ENCODE results near the gene APOA5. TPM values are rescaled to one million over a fixed set of nuclear protein-coding genes. Genes with fewer than 3 reads are reported as not detected.
A peak's percentile ranks its signal among the peaks of the same experiment; 100 is the strongest.

The APOA5 gene
- total and polyA plus RNA-seq, 2 of the 8 experiments (the other 6 are each of a cell fraction or from before 2014, with no cell fraction given) = 0.08 to 0.15 TPM

GRCh38 chr11:116840224-116840745, 48.6 kb upstream of the APOA5 start:
- no peak overlapping the region for H3K4ac ChIP-seq (replicated peaks; ENCODE audit: insufficient read length, low read depth, low read length)
- no peak overlapping the region for H4K91ac ChIP-seq (replicated peaks; ENCODE audit: insufficient read length, low read length)
- H3K79me2 ChIP-seq (ENCODE audit: control insufficient read depth in 1 of 2, insufficient read depth in 2 of 2, low read length in 2 of 2) = no peaks in the 10 kb centered on the region
- no peak overlapping the region for H2BK120ac ChIP-seq (replicated peaks; ENCODE audit: low read depth, low read length)
- no peak overlapping the region for H3K4me2 ChIP-seq (ENCODE audit: insufficient read depth in 1 of 2, low read depth in 2 of 2, low read length in 2 of 2)
- TF ChIP-seq RAD21 (IDR thresholded peaks at IDR 0.05 in 1 of 2, conservative IDR thresholded peaks at IDR 0.05 in 1 of 2; ENCODE audit: low read depth in 2 of 2, low read length in 2 of 2) = peak; percentile 32 to 44; a peak in 2 of 4 replicates
- TF ChIP-seq TAF7 (optimal IDR thresholded peaks at IDR 0.05; ENCODE audit: borderline replicate concordance, low read depth, low read length) = no peak
- TF ChIP-seq CTCF (IDR thresholded peaks at IDR 0.05; ENCODE audit: control extremely low read depth in 1 of 3, insufficient read depth in 1 of 3, low read depth in 1 of 3, low read length in 3 of 3) = peak; percentile 19 to 30 (median 27); a peak in 3 of 4 replicates
- ChIA-PET CTCF (ENCODE audit: partially characterized antibody) (interaction anchor here (0.6 to 12.2 kb wide), 13 partner anchors 9 to 357 kb away, joined by 3 to 237 read pairs (median 4); partner anchors contain the start of genes APOA4, APOA5, APOC3 and ZPR1), POLR2A (ENCODE audit: partially characterized antibody) (interaction anchor here (0.6 to 1.3 kb wide), 2 partner anchors 144 to 258 kb away, joined by 3 read pairs; partner anchors contain the start of gene SIK3)
- no peak overlapping the region for H4K5ac ChIP-seq (ENCODE audit: insufficient read length, low read depth, low read length)
- DNase-seq (ENCODE audit: low read depth in 1 of 2, low spot score in 2 of 2) (no peak), FAIRE-seq (no peak)
- no peak overlapping the region for H3K14ac ChIP-seq (ENCODE audit: insufficient read length)
- peaks cover 0 to 17% (median 3%) of the 10 kb centered on the region in 4 experiments; a peak in 6 of 7 replicates for H3K4me1 ChIP-seq (replicated peaks in 1 of 4; ENCODE audit: control insufficient read depth in 3 of 4, insufficient read depth in 4 of 4, low read length in 3 of 4)
- H3K79me1 ChIP-seq (ENCODE audit: low read depth, low read length) = no peaks in the 10 kb centered on the region
- H3K36me3 ChIP-seq (ENCODE audit: control insufficient read depth in 2 of 4, insufficient read depth in 4 of 4, low read length in 3 of 4) = peaks cover 0 to 13% (median 6%) of the 10 kb centered on the region in 4 experiments; a peak in 7 of 8 replicates
- H2BK5ac ChIP-seq (ENCODE audit: low read depth, low read length) = no peak overlapping the region
- H2BK15ac ChIP-seq (ENCODE audit: low read length) = no peak overlapping the region
- no peaks in the 10 kb centered on the region for H3K9me3 ChIP-seq (ENCODE audit: insufficient read depth in 2 of 2, low read depth in 1 of 2, low read length in 1 of 2)
- H3K27ac ChIP-seq (ENCODE audit: low read depth, low read length) = no peak overlapping the region
- H3K23ac ChIP-seq (ENCODE audit: insufficient read length) = no peak overlapping the region
- H2BK20ac ChIP-seq (ENCODE audit: low read length) = no peak overlapping the region
- no peak overlapping the region for H4K8ac ChIP-seq (ENCODE audit: extremely low read depth, insufficient read depth, low read length)
- H2BK12ac ChIP-seq (ENCODE audit: low read depth, low read length) = no peak overlapping the region
- peaks cover 0 to 5% (median 2%) of the 10 kb centered on the region in 4 experiments; a peak in 3 of 7 replicates for H3K27me3 ChIP-seq (replicated peaks in 1 of 4; ENCODE audit: control insufficient read depth in 3 of 4, extremely low read depth in 1 of 4, insufficient read depth in 3 of 4, low read length in 3 of 4)
- H3K4me3 ChIP-seq (ENCODE audit: extremely low read depth in 1 of 4, insufficient read depth in 2 of 4, low read depth in 3 of 4, low read length in 4 of 4) = no peak overlapping the region
- WGBS, 2 experiments (ENCODE audit: extremely low coverage in 1 of 2, insufficient coverage in 1 of 2, insufficient read length in 1 of 2, insufficient replicate concordance in 2 of 2, low coverage in 1 of 2, low lambda C conversion rate in 2 of 2, missing lambda C conversion rate in 1 of 2) = 77% methylated on average over 6 of the region's 6 CpGs; no CpG with 5 or more reads in 1 of the 2 experiments
- no peak overlapping the region for H3K56ac ChIP-seq (replicated peaks; ENCODE audit: insufficient read length, low read depth, low read length)
- no peak overlapping the region for H3K18ac ChIP-seq (ENCODE audit: extremely low read depth, low read length)
- H4K20me1 ChIP-seq (replicated peaks in 1 of 2; ENCODE audit: control insufficient read depth in 1 of 2, insufficient read depth in 2 of 2, low read length in 2 of 2) = no peaks in the 10 kb centered on the region
- 0 out of 7 replicates have a peak overlapping the region, but pooled peaks of 1 of the 4 experiments have one; percentile 19 for H3K9ac ChIP-seq (replicated peaks in 1 of 4; ENCODE audit: extremely low read depth in 1 of 4, low read depth in 3 of 4, low read length in 3 of 4)
- peaks cover 3% of the 10 kb centered on the region; the same call in 1 of the 2 replicates for H3K23me2 ChIP-seq (ENCODE audit: low read depth, low read length)
- H2AFZ ChIP-seq (ENCODE audit: low read length) = no peak overlapping the region
- no peak overlapping the region for H2AK5ac ChIP-seq (ENCODE audit: low read depth, low read length)

Measured in H1 (cell line).